Karpas-422 (cell line): Measurements from ENCODE around the gene GP5. TPM values are rescaled to one million over a fixed set of nuclear protein-coding genes. Genes with fewer than 3 reads are reported as not detected.

ENCODE experiments used
- DNase-seq: peaks from one replicate; pipeline ENCODE4 v3.0.0-alpha.2; 2015
- H2AFZ ChIP-seq: fragments of 200-600 bp; sonication (generic); 2 replicates; pipeline ENCODE4 v1.6.1; 2014; ENCODE audit warnings: antibody characterized with exemption, low read length, mixed read lengths
- H3K27ac ChIP-seq: fragments of 200-600 bp; sonication (generic); 2 replicates; pipeline ENCODE4 v1.5.1; 2014; ENCODE audit warnings: mild to moderate bottlenecking, low read length, moderate library complexity
- H3K27me3 ChIP-seq: fragments of 200-600 bp; sonication (generic); 2 replicates; pipeline ENCODE4 v1.6.1; 2014; ENCODE audit warnings: low read length, mixed read lengths
- H3K36me3 ChIP-seq: fragments of 200-600 bp; sonication (generic); 2 replicates; pipeline ENCODE4 v1.6.1; 2014; ENCODE audit warnings: low read length, mixed read lengths; ENCODE audit not compliant: insufficient read depth
- H3K4me1 ChIP-seq: fragments of 200-600 bp; sonication (generic); 2 replicates; pipeline ENCODE4 v1.6.1; 2014; ENCODE audit warnings: mild to moderate bottlenecking, low read length, mixed read lengths
- H3K4me2 ChIP-seq: fragments of 200-600 bp; sonication (generic); 2 replicates; pipeline ENCODE4 v1.6.1; 2014; ENCODE audit warnings: low read length, low read depth, mild to moderate bottlenecking; ENCODE audit not compliant: poor library complexity, severe bottlenecking
- H3K4me3 ChIP-seq: fragments of 200-600 bp; sonication (generic); 2 replicates; pipeline ENCODE4 v1.5.1; 2014; ENCODE audit warnings: mild to moderate bottlenecking, antibody characterized with exemption, low read length, mixed read lengths
- H3K79me2 ChIP-seq: fragments of 200-600 bp; sonication (generic); 2 replicates; pipeline ENCODE4 v1.6.1; 2014; ENCODE audit warnings: mild to moderate bottlenecking, low read length, mixed read lengths
- H3K9ac ChIP-seq: fragments of 200-600 bp; sonication (generic); 2 replicates; pipeline ENCODE4 v1.6.0; 2014; ENCODE audit warnings: low read length
- H3K9me2 ChIP-seq: fragments of 200-600 bp; sonication (generic), shearing (Covaris generic); replicated peaks from 2 replicates; pipeline ENCODE4 v1.6.0; 2014; ENCODE audit warnings: mild to moderate bottlenecking, low read length, moderate library complexity; ENCODE audit not compliant: insufficient read depth
- H3K9me3 ChIP-seq: fragments of 300-700, 200-600 bp; sonication (generic); 2 replicates; pipeline ENCODE4 v1.6.1; 2014; ENCODE audit warnings: low read length, mixed read lengths
- H4K20me1 ChIP-seq: fragments of 200-600 bp; sonication (generic); 2 replicates; pipeline ENCODE4 v1.6.1; 2014; ENCODE audit warnings: mild to moderate bottlenecking, antibody characterized with exemption, low read length, low read depth; ENCODE audit not compliant: insufficient read depth
- total RNA-seq: library from RNA; depleted of rRNA; stranded (reverse); fragments of >200 nt; shearing (Covaris generic); gene quantifications from 2 replicates; pipeline ENCODE4 v1.2.3, GENCODE V29; 2014; ENCODE audit warnings: low replicate concordance

The GP5 gene
- total RNA-seq, 1 experiment from 2014 or later, result not detected

GRCh38 chr3:194405766-194406165 is 6.7 kb upstream of the GP5 start:
- H3K4me3 ChIP-seq, result no peak overlapping the region
- H3K79me2 ChIP-seq, result no peaks in the 10 kb centered on the region
- no peaks in the 10 kb centered on the region for H3K9me3 ChIP-seq

GRCh38 chr3:194404365-194405140 is 5.5 kb upstream of the GP5 start:
- Histone ChIP-seq H3K4me1 (peaks cover 3% of the 10 kb centered on the region), H3K79me2 (no peaks in the 10 kb centered on the region), H3K27ac (no peak overlapping the region), H3K4me3 (no peak overlapping the region), H4K20me1 (0 out of 2 replicates have a peak, but pooled peaks cover 2% of the 10 kb centered on the region), H3K36me3 (peaks cover 33% of the 10 kb centered on the region; the same call in 1 of the 2 replicates), H3K9me2 (no peaks in the 10 kb centered on the region), H3K27me3 (no peaks in the 10 kb centered on the region), H2AFZ (no peak overlapping the region), H3K9ac (no peak overlapping the region), H3K9me3 (no peaks in the 10 kb centered on the region), H3K4me2 (no peak overlapping the region)
- peak; percentile 83 for DNase-seq

More at GRCh38 chr3:194405766-194406165, 6.7 kb upstream of the GP5 start:
- no peaks in the 10 kb centered on the region for H3K27me3 ChIP-seq
- no peak for DNase-seq
- no peak overlapping the region for H3K4me2 ChIP-seq
- H3K4me1 ChIP-seq, result no peaks in the 10 kb centered on the region
- no peak overlapping the region for H3K27ac ChIP-seq
- no peaks in the 10 kb centered on the region for H3K9me2 ChIP-seq
- peaks cover 33% of the 10 kb centered on the region; the same call in 1 of the 2 replicates for H3K36me3 ChIP-seq
- H3K9ac ChIP-seq, result no peak overlapping the region
- no peak overlapping the region for H2AFZ ChIP-seq
- 0 out of 2 replicates have a peak, but pooled peaks cover 2% of the 10 kb centered on the region for H4K20me1 ChIP-seq

GRCh38 chr3:194401868-194402329 is 2.8 kb upstream of the GP5 start:
- no peaks in the 10 kb centered on the region for H3K9me3 ChIP-seq
- no peaks in the 10 kb centered on the region for H3K79me2 ChIP-seq
- no peaks in the 10 kb centered on the region for H3K9me2 ChIP-seq
- no peaks in the 10 kb centered on the region for H3K27me3 ChIP-seq
- peaks cover 24% of the 10 kb centered on the region; the same call in 1 of the 2 replicates for H3K36me3 ChIP-seq
- no peak overlapping the region for H3K27ac ChIP-seq
- H2AFZ ChIP-seq, result no peak overlapping the region
- no peak overlapping the region for H3K4me2 ChIP-seq
- H4K20me1 ChIP-seq, result 0 out of 2 replicates have a peak, but pooled peaks cover 2% of the 10 kb centered on the region
- H3K4me1 ChIP-seq, result peaks cover 3% of the 10 kb centered on the region
- no peak overlapping the region for H3K9ac ChIP-seq
- H3K4me3 ChIP-seq, result no peak overlapping the region
- DNase-seq, result no peak

GRCh38 chr3:194401346-194401745 is 2.3 kb upstream of the GP5 start:
- H3K4me2 ChIP-seq, result no peak overlapping the region
- 0 out of 2 replicates have a peak, but pooled peaks cover 2% of the 10 kb centered on the region for H4K20me1 ChIP-seq
- H3K9me2 ChIP-seq, result no peaks in the 10 kb centered on the region
- no peak overlapping the region for H3K27ac ChIP-seq
- DNase-seq, result no peak
- peaks cover 20% of the 10 kb centered on the region; the same call in 1 of the 2 replicates for H3K36me3 ChIP-seq
- H3K4me1 ChIP-seq, result peaks cover 3% of the 10 kb centered on the region
- no peak overlapping the region for H3K9ac ChIP-seq
- H3K4me3 ChIP-seq, result no peak overlapping the region
- H3K9me3 ChIP-seq, result no peaks in the 10 kb centered on the region
- no peaks in the 10 kb centered on the region for H3K27me3 ChIP-seq
- H3K79me2 ChIP-seq, result no peaks in the 10 kb centered on the region
- no peak overlapping the region for H2AFZ ChIP-seq

GRCh38 chr3:194399874-194400411 is 877 bp upstream of the GP5 start:
- H3K79me2 ChIP-seq, result no peaks in the 10 kb centered on the region
- DNase-seq, result no peak
- H3K27me3 ChIP-seq, result no peaks in the 10 kb centered on the region
- no peaks in the 10 kb centered on the region for H3K9me3 ChIP-seq
- peak overlapping the region; percentile 27 for H3K4me2 ChIP-seq
- H3K36me3 ChIP-seq, result peaks cover 11% of the 10 kb centered on the region; the same call in 1 of the 2 replicates
- no peak overlapping the region for H3K9ac ChIP-seq
- 0 out of 2 replicates have a peak, but pooled peaks cover 2% of the 10 kb centered on the region for H4K20me1 ChIP-seq
- no peak overlapping the region for H2AFZ ChIP-seq
- no peak overlapping the region for H3K27ac ChIP-seq
- no peaks in the 10 kb centered on the region for H3K9me2 ChIP-seq
- no peak overlapping the region for H3K4me3 ChIP-seq
- H3K4me1 ChIP-seq, result peaks cover 3% of the 10 kb centered on the region

GRCh38 chr3:194397757-194398312 is 1.2 kb downstream of the GP5 start:
- H3K36me3 ChIP-seq, result no peaks in the 10 kb centered on the region
- no peak overlapping the region for H3K27ac ChIP-seq
- no peak for DNase-seq
- no peak overlapping the region for H2AFZ ChIP-seq
- no peaks in the 10 kb centered on the region for H3K9me3 ChIP-seq
- H3K9ac ChIP-seq, result no peak overlapping the region
- no peaks in the 10 kb centered on the region for H3K9me2 ChIP-seq
- H3K4me3 ChIP-seq, result no peak overlapping the region
- no peaks in the 10 kb centered on the region for H4K20me1 ChIP-seq
- no peaks in the 10 kb centered on the region for H3K79me2 ChIP-seq
- peaks cover 3% of the 10 kb centered on the region for H3K4me1 ChIP-seq
- H3K4me2 ChIP-seq, result no peak overlapping the region
- H3K27me3 ChIP-seq, result 0 out of 2 replicates have a peak, but pooled peaks cover 3% of the 10 kb centered on the region

- Histone ChIP-seq H3K9me2 (no peaks in the 10 kb centered on the region), H3K4me2 (no peak overlapping the region), H3K27ac (no peak overlapping the region), H3K4me3 (no peak overlapping the region), H3K9ac (no peak overlapping the region), H3K4me1 (peaks cover 3% of the 10 kb centered on the region), H2AFZ (no peak overlapping the region), H3K79me2 (no peaks in the 10 kb centered on the region), H3K36me3 (no peaks in the 10 kb centered on the region), H3K9me3 (no peaks in the 10 kb centered on the region), H3K27me3 (0 out of 2 replicates have a peak, but pooled peaks cover 3% of the 10 kb centered on the region), H4K20me1 (no peaks in the 10 kb centered on the region)
- DNase-seq, result no peak
Measured at GRCh38 chr3:194396859-194397756, 2.0 kb downstream of the GP5 start.
